T-helper 2 cell treated with Interferon-gamma antibody and Interleukin-4, amounts not matched to agents 5 μg/mL and 100 μg/mL, for 36 hours (primary cell): Measurements from ENCODE around the gene PHKG2.

Experiments
- DNase-seq: peaks from one replicate; pipeline ENCODE4 v3.0.0; 2021; ENCODE audit warnings: low spot score
- H3K27ac Mint-ChIP-seq: one replicate; pipeline ENCODE4 v1.8.0; 2021; ENCODE audit warnings: mild to moderate bottlenecking, mixed read lengths
- H3K27me3 Mint-ChIP-seq: one replicate; pipeline ENCODE4 v1.8.0; 2021; ENCODE audit warnings: low read depth, mixed read lengths
- H3K36me3 Mint-ChIP-seq: one replicate; pipeline ENCODE4 v1.8.0; 2021; ENCODE audit warnings: low read depth, mixed read lengths
- H3K4me1 Mint-ChIP-seq: one replicate; pipeline ENCODE4 v1.8.0; 2021; ENCODE audit warnings: low read depth, mixed read lengths
- H3K4me3 Mint-ChIP-seq: one replicate; pipeline ENCODE4 v1.8.0; 2022; ENCODE audit warnings: mild to moderate bottlenecking, moderate library complexity, mixed read lengths
- H3K9me3 Mint-ChIP-seq: one replicate; pipeline ENCODE4 v1.8.0; 2021; ENCODE audit warnings: mixed read lengths

Gene PHKG2

GRCh38 chr16:30779596-30779995 lies 31.4 kb downstream of the PHKG2 start:
- no peaks in the 10 kb centered on the region for H3K9me3 Mint-ChIP-seq
- peaks cover 2% of the 10 kb centered on the region for H3K36me3 Mint-ChIP-seq
- peaks cover 8% of the 10 kb centered on the region for H3K4me1 Mint-ChIP-seq
- H3K27me3 Mint-ChIP-seq: peaks cover 2% of the 10 kb centered on the region
- DNase-seq: no peak
- no peak overlapping the region for H3K27ac Mint-ChIP-seq
- no peak overlapping the region for H3K4me3 Mint-ChIP-seq

GRCh38 chr16:30780021-30780420 lies 31.8 kb downstream of the PHKG2 start:
- Mint-ChIP-seq H3K36me3 (no peaks in the 10 kb centered on the region), H3K4me3 (no peak overlapping the region), H3K27me3 (peaks cover 5% of the 10 kb centered on the region), H3K4me1 (peaks cover 6% of the 10 kb centered on the region), H3K9me3 (no peaks in the 10 kb centered on the region), H3K27ac (no peak overlapping the region)
- no peak for DNase-seq

- no peaks in the 10 kb centered on the region for H3K36me3 Mint-ChIP-seq
- H3K4me1 Mint-ChIP-seq: peaks cover 6% of the 10 kb centered on the region
- DNase-seq: no peak
- H3K27me3 Mint-ChIP-seq: peaks cover 11% of the 10 kb centered on the region
- no peak overlapping the region for H3K4me3 Mint-ChIP-seq
- H3K9me3 Mint-ChIP-seq: no peaks in the 10 kb centered on the region
- H3K27ac Mint-ChIP-seq: no peak overlapping the region
Observed at GRCh38 chr16:30780549-30780948, 32.3 kb downstream of the PHKG2 start.

GRCh38 chr16:30782486-30783279 lies 34.5 kb downstream of the PHKG2 start:
- no peak overlapping the region for H3K4me3 Mint-ChIP-seq
- peaks cover 26% of the 10 kb centered on the region for H3K27me3 Mint-ChIP-seq
- no peak for DNase-seq
- no peaks in the 10 kb centered on the region for H3K36me3 Mint-ChIP-seq
- H3K27ac Mint-ChIP-seq: no peak overlapping the region
- H3K4me1 Mint-ChIP-seq: no peaks in the 10 kb centered on the region
- H3K9me3 Mint-ChIP-seq: no peaks in the 10 kb centered on the region

- H3K9me3 Mint-ChIP-seq: no peaks in the 10 kb centered on the region
- H3K4me3 Mint-ChIP-seq: no peak overlapping the region
- no peaks in the 10 kb centered on the region for H3K4me1 Mint-ChIP-seq
- H3K27me3 Mint-ChIP-seq: peaks cover 34% of the 10 kb centered on the region
- DNase-seq: no peak
- no peaks in the 10 kb centered on the region for H3K36me3 Mint-ChIP-seq
- H3K27ac Mint-ChIP-seq: no peak overlapping the region
Observed at GRCh38 chr16:30783280-30784109, 35.3 kb downstream of the PHKG2 start.

- Mint-ChIP-seq H3K27ac (no peak overlapping the region), H3K4me1 (no peaks in the 10 kb centered on the region), H3K9me3 (no peaks in the 10 kb centered on the region), H3K4me3 (no peak overlapping the region), H3K27me3 (peaks cover 39% of the 10 kb centered on the region), H3K36me3 (no peaks in the 10 kb centered on the region)
- DNase-seq: no peak
Observed at GRCh38 chr16:30784215-30784614, 36.0 kb downstream of the PHKG2 start.

- no peaks in the 10 kb centered on the region for H3K9me3 Mint-ChIP-seq
- H3K4me1 Mint-ChIP-seq: no peaks in the 10 kb centered on the region
- H3K27ac Mint-ChIP-seq: no peak overlapping the region
- H3K36me3 Mint-ChIP-seq: no peaks in the 10 kb centered on the region
- no peak for DNase-seq
- no peak overlapping the region for H3K4me3 Mint-ChIP-seq
- peaks cover 39% of the 10 kb centered on the region for H3K27me3 Mint-ChIP-seq
Observed at GRCh38 chr16:30785126-30786106, 37.2 kb downstream of the PHKG2 start.

- Mint-ChIP-seq H3K27me3 (peaks cover 39% of the 10 kb centered on the region), H3K9me3 (no peaks in the 10 kb centered on the region), H3K27ac (no peak overlapping the region)
Observed at GRCh38 chr16:30786115-30786935, 38.1 kb downstream of the PHKG2 start.

GRCh38 chr16:30786936-30787612 lies 38.8 kb downstream of the PHKG2 start, which contains the start of gene ZNF629:
Gene ZNF629, minus strand, starts transcription at chr16:30787205. Its CDS starts 2,723 bp downstream, at chr16:30784482.
- Mint-ChIP-seq H3K4me1 (no peaks in the 10 kb centered on the region), H3K9me3 (no peaks in the 10 kb centered on the region), H3K36me3 (no peaks in the 10 kb centered on the region), H3K4me3 (peak within 1 kb of the TSS; percentile 29), H3K27ac (no peak within 1 kb of the TSS), H3K27me3 (peaks cover 39% of the 10 kb centered on the region)
- no peak for DNase-seq

More at GRCh38 chr16:30786115-30786935, 38.1 kb downstream of the PHKG2 start:
- Mint-ChIP-seq H3K4me1 (no peaks in the 10 kb centered on the region), H3K36me3 (no peaks in the 10 kb centered on the region), H3K4me3 (no peak overlapping the region)
- DNase-seq: no peak

GRCh38 chr16:30787613-30788378 lies 39.6 kb downstream of the PHKG2 start:
- Mint-ChIP-seq H3K4me3 (no peak overlapping the region), H3K36me3 (no peaks in the 10 kb centered on the region), H3K4me1 (no peaks in the 10 kb centered on the region), H3K9me3 (no peaks in the 10 kb centered on the region), H3K27ac (no peak overlapping the region), H3K27me3 (peaks cover 39% of the 10 kb centered on the region)
- DNase-seq: no peak

GRCh38 chr16:30793508-30794069 lies 45.4 kb downstream of the PHKG2 start:
- H3K27ac Mint-ChIP-seq: no peak overlapping the region
- no peaks in the 10 kb centered on the region for H3K36me3 Mint-ChIP-seq
- DNase-seq: no peak
- peaks cover 4% of the 10 kb centered on the region for H3K27me3 Mint-ChIP-seq
- no peaks in the 10 kb centered on the region for H3K4me1 Mint-ChIP-seq
- no peak overlapping the region for H3K4me3 Mint-ChIP-seq
- H3K9me3 Mint-ChIP-seq: no peaks in the 10 kb centered on the region

- Mint-ChIP-seq H3K4me1 (no peaks in the 10 kb centered on the region), H3K27me3 (no peaks in the 10 kb centered on the region), H3K36me3 (no peaks in the 10 kb centered on the region), H3K27ac (no peak overlapping the region), H3K9me3 (no peaks in the 10 kb centered on the region), H3K4me3 (no peak overlapping the region)
- no peak for DNase-seq
Observed at GRCh38 chr16:30794634-30795033, 46.4 kb downstream of the PHKG2 start.
